ENCODE measurements around the gene ZFHX3. TPM values are rescaled to one million over a fixed set of nuclear protein-coding genes. Genes with fewer than 3 reads are reported as not detected.

Gene ZFHX3
- total and polyA plus RNA-seq, 9 of the 15 experiments (the other 6 are each of a cell fraction or from before 2014, with no cell fraction given), result 0.01 to 0.23 (median 0.06) TPM; not detected in 4

DNA sequence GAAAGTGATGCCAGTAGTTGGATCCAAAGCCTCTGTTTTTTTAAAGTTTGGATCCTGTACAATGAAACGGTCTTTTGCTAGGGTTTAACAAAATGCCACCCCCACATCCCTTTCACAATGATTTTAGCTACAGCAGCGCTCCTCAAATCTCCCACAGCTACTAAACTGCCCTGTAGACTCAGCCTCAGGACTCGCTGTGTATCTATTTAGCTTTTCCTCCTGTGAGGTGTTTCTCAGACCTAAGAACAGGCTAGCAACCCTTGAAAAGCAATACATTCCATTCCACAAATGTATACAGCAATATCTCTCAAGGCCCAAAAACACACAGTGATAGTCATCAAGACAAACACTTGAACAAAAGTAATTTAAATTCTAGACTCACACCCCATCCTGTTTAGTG, 206.4 kb downstream of the ZFHX3 start (continued):
- TF ChIP-seq PTBP1 (IDR thresholded peaks at IDR 0.05; ENCODE audit: low read depth, low read length) (no peak), PRPF4 (IDR thresholded peaks at IDR 0.05; ENCODE audit: insufficient read depth, low read depth, low read length, poor library complexity, severe bottlenecking) (no peak), ZNF77 (CRISPR knock-in tag; IDR thresholded peaks at IDR 0.05) (no peak)

GRCh38 chr16:72840631-72841381, 207.1 kb downstream of the ZFHX3 start:
- Histone ChIP-seq H3K9me1 (ENCODE audit: control insufficient read depth, insufficient read depth, low read length) (no peaks in the 10 kb centered on the region), H3K79me2 (ENCODE audit: control insufficient read depth, insufficient read depth, low read length) (no peaks in the 10 kb centered on the region), H3K9ac (ENCODE audit: insufficient read depth in 1 of 2, low read depth in 2 of 2, low read length in 2 of 2) (no peak overlapping the region), H3K4me2 (ENCODE audit: insufficient read depth, low read length) (no peak overlapping the region), H2AFZ (ENCODE audit: low read depth, low read length) (no peak overlapping the region), H3K9me3 (replicated peaks; ENCODE audit: control insufficient read depth, insufficient read depth, low read depth, low read length) (no peaks in the 10 kb centered on the region), H3K27ac (ENCODE audit: extremely low read depth, low read depth, low read length) (no peak overlapping the region), H3K27me3 (ENCODE audit: control insufficient read depth in 2 of 2, insufficient read depth in 2 of 2, low read length in 2 of 2) (peaks cover 17 to 46% of the 10 kb centered on the region in 2 experiments), H3K4me3 (no peak overlapping the region), H3K36me3 (ENCODE audit: control insufficient read depth, insufficient read depth, low read length) (no peaks in the 10 kb centered on the region), H3K4me1 (replicated peaks in 1 of 2; ENCODE audit: control insufficient read depth in 2 of 2, insufficient read depth in 2 of 2, low read length in 2 of 2) (no peaks in the 10 kb centered on the region), H4K20me1 (replicated peaks; ENCODE audit: control insufficient read depth, insufficient read depth, low read length) (no peaks in the 10 kb centered on the region)
- ChIA-PET POLR2A (interaction anchor here (0.9 kb wide), 1 partner anchor 8 kb away, joined by 4 read pairs; no protein-coding TSS in a partner anchor), CTCF (ENCODE audit: low intra/inter-chr PET ratio) (no interaction called here)
- no peak for FAIRE-seq
- in situ Hi-C loops (cut with MboI), result no loop called here
- no peak for ATAC-seq
- DNase-seq (ENCODE audit: extremely low read depth in 1 of 4, low spot score in 3 of 4), result no peak
- intact Hi-C loops (cut with micrococcal nuclease), result no loop called here
- BruUV-seq (replicated peaks), result no TSS peak
- WGBS (ENCODE audit: insufficient coverage, low coverage, missing lambda C conversion rate), result 2% methylated on average over 11 of the region's 11 CpGs
- TF ChIP-seq TCF7 (IDR thresholded peaks at IDR 0.05; ENCODE audit: borderline replicate concordance) (no peak), SPI1 (IDR thresholded peaks at IDR 0.05; ENCODE audit: borderline replicate concordance, low read depth, low read length) (peak; percentile 55; the same call in 1 of the 2 replicates), ZNF778 (CRISPR knock-in tag; IDR thresholded peaks at IDR 0.05) (no peak), RB1 (IDR thresholded peaks at IDR 0.05; ENCODE audit: low read depth) (no peak), DPF2 (IDR thresholded peaks at IDR 0.05) (no peak), ZNF121 (CRISPR knock-in tag; conservative IDR thresholded peaks at IDR 0.05) (no peak)

Data from K562 (cell line).